Stimulated activated CD4-positive, alpha-beta T cell treated with anti-CD3 and anti-CD28 coated beads, Interleukin-15, amount 100 ng/mL, for 48 hours (primary cell): ENCODE measurements around the gene SOWAHD.
"Not testable (repeated sequence)": the region's sequence is repeated elsewhere in the genome, so short reads cannot be mapped to it uniquely, and the experiment has no call there.

Experiments used
- DNase-seq, 2 donors: peaks; one replicate each; pipeline ENCODE4 v3.0.0-alpha.2; 2020; ENCODE audit warnings: low read depth in 2 of 2

Gene SOWAHD

DNA sequence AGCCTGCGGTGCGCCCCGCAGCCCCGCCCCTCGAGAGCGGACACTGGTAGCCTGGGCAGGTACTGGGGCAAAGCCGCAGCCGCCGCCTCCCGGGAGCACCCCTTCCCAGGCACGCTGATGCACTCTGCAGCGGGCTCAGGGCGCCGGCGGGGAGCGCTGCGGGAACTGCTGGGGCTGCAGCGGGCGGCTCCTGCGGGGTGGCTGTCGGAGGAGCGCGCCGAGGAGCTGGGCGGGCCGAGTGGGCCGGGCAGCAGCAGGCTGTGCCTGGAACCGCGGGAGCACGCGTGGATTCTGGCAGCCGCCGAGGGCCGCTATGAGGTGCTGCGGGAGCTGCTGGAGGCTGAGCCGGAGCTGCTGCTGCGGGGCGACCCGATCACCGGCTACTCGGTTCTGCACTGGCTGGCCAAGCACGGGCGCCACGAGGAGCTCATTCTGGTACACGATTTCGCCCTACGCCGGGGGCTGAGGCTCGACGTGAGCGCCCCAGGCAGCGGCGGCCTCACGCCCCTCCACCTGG is 401 bp downstream of the SOWAHD start:
- DNase-seq = no peak

DNA sequence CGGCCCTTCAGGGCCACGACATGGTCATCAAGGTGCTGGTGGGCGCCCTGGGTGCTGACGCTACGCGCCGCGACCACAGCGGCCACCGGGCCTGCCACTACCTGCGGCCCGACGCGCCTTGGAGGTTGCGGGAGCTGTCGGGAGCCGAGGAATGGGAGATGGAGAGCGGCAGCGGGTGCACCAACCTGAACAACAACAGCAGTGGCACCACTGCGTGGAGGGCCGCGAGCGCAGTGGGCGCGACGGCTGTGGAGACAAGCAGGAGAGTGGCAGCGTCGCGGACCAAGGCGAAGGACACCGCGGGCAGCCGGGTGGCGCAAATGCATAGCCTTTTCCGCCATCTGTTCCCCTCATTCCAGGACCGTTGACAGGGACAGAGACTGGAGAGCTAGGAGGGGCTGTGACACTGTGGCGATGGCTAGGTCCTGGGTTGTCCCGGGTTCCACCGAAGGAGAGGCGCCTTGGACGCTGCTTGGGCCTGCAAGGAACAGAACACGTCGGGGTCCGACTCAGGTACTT is 919 bp downstream of the SOWAHD start:
- no peak for DNase-seq

DNA sequence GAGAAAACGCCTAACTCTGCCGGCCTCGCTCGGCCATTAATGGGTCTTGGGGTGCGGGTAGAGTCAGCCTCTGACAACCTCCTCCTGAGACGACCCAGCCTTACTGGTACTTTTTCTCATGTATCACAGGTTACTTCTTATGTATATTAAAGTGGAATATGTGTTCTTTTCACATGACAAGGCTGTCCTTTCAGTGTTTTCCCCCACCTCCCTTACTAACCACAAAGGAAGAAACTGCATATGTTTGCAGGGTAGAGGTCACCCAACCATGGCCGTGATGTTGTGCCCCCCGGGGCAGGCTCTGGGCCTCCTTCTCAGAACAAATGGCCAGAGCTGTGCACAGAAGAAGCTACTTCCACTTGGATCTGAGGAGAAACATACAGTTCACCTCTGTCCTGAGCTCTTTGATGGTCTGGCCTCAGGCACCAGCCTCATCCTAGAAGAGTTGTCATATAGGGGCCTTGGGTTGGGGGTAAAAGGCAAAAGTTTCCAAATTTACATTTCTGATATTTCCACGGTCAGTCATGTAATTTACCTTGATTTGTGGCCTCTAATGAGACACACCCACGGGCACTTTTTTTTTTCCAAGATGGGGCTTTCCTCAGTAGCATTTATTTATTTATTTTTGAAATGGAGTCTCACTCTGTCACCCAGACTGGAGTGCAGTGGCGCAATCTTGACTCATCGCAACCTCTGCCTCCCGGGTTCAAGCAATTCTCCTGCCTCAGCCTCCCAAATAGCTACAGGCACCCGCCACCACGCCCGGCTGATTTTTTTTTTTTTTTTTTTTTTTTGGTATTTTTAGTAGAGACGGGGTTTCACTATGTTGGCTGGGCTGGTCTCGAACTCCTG is 1.9 kb downstream of the SOWAHD start:
- DNase-seq = no peak

- DNase-seq = no peak
These were observed 4.3 kb downstream of the SOWAHD start for GRCh38 chrX:119762718-119763117.

DNA sequence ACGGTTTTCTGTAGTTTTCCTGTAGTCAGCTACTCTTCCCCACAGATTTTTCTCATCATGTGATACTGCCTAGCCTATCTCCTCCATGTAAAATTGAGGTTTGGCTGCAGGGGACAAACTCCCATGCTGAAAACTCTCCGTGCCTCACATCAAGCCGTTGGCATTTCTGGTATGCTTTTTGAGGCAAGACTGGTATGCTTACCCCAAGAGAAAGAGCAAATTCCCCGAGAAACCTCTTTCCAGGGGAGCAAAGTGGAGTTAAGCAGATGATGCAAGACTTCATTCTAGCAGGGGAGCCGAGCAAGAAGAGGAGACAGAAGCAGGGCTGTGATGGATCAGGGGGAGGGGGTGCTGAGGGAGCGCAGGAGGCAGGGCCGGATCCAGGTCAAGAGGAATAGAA is 4.8 kb downstream of the SOWAHD start:
- DNase-seq = no peak

DNA sequence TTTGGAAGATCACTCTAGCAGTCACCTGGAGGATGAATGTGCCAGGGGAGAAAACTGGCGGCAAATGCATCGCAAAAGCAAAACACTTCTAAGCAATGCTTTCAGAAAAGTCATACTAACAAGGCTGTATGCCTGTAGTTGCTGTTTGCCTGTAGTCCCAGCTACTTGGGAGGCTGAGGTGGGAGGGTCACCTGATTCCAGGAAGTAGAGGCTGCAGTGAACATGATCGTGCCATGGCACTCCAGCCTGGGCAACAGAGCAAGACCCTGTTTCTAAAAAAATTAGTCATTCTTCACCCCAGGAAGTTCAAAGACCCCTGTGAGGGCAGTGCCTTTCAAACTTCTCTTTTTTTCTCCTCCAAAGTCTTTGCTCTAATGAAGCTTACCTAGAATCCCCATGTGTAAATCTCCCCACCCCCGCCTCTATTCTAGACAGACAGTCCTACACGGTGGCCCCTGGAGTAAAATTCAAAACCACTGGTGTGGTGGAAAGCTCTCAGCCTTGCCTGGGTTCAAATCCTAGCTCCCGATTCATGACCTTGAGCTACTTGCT is 5.5 kb downstream of the SOWAHD start:
- no peak for DNase-seq

DNA sequence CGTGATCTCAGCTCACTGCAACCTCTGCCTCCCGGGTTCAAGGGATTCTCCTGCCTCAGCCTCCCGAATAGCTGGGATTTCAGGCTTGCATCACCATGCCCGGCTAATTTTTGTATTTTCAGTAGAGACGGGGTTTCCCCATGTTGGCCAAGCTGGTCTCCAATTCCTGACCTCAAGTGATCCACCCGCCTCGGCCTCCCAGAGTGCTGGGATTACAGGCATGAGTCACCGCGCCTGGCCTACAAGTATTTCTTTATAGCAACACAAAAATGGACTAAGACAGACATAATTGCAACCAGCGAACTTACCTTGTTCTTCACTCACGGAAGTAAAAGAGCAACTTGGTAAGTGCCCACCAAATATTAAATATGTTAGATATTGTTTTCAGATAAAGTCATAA is 10.0 kb downstream of the SOWAHD start:
- not testable (repeated sequence) for DNase-seq

- not testable (repeated sequence) for DNase-seq
These were observed 11.0 kb downstream of the SOWAHD start for GRCh38 chrX:119769388-119769787.

- DNase-seq = no peak
These were observed 17.3 kb downstream of the SOWAHD start for GRCh38 chrX:119775517-119776238.

- no peak for DNase-seq
These were observed 20.4 kb downstream of the SOWAHD start for GRCh38 chrX:119778829-119779228.

GRCh38 chrX:119783026-119783425 is 24.6 kb downstream of the SOWAHD start:
- no peak for DNase-seq

DNA sequence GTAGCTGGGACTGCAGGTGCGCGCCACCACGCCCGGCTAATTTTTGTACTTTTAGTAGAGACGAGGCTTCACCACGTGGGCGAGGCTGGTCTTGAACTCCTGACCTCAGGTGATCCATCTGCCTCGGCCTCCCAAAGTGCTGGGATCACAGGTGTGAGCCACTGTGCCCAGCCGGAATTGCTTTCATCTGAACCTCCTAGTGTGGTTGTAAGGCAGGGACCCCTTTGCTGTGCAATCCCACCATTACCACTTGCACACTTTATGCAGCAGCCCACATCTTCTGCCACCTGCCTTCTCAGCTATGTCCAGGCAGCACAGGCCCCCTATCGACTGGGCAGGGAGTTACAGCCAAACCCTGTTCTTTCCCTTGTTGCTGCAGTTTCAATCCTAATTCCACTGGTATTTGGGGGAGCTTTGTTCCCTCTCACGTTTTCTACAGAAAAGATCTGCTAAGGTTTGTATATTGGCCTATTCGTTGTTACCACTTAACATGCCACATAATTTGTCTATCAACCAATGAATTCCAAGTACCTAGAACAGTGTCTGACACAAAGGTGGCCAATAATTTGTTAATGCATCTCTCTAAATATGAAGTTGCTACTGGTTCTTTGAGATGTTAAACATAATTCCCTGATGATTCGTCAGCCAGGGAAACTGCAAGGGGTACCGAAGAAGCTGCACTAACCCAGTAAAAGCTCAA is 26.5 kb downstream of the SOWAHD start:
- DNase-seq = peak in 1 of 2 donors; percentile 39

- peak in 1 of 2 donors; percentile 26 for DNase-seq
These were observed 32.6 kb downstream of the SOWAHD start for GRCh38 chrX:119790977-119791436.

DNA sequence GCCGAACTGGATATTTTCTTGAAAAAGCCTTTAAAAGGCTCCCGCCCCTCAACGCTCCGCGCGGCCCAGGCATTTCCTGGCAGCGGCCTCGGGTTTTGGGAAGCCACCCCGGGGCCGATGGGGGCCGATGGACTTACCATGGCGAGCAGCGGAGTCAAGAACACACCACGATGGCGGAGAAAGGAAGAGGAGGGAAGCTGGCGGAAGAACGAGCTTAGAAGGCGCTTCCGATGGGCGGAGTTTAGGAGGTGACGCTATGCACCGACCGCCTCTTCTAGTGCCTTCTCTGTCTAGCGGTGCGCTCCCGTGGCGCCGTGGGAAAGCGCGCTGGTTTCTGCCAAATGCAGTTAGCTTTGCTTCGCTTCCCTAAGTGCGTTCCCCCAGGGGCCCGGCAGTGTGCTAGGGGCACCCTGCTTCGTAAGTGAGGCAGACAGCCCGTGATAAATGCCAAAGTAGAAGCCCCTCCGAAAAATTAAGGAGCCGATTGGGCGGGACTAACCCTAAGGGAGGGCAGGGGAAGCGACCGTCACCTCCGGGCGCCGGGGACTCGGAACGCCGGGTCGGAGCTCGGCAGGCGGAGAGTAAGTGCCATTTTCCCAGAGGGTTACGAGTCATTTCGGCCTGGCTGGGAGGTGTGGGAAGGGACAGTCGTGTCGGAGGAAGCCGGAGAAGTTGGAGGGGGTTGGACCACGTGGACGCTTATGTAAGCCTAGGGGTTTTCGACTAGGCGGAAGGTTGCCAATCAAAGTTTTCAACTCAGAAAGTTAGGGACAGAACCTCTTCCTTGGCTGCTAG is 33.2 kb downstream of the SOWAHD start, which contains the start of gene RPL39:
Gene RPL39 (minus strand): TSS at position 194 of the 795 bp plus-strand sequence. CDS start 54 bp downstream, at position 140.
- peak; percentile 66 to 73 for DNase-seq

- DNase-seq = no peak
These were observed 43.1 kb downstream of the SOWAHD start for GRCh38 chrX:119801253-119802221.

GRCh38 chrX:119802546-119802945 is 44.2 kb downstream of the SOWAHD start:
- no peak for DNase-seq

DNA sequence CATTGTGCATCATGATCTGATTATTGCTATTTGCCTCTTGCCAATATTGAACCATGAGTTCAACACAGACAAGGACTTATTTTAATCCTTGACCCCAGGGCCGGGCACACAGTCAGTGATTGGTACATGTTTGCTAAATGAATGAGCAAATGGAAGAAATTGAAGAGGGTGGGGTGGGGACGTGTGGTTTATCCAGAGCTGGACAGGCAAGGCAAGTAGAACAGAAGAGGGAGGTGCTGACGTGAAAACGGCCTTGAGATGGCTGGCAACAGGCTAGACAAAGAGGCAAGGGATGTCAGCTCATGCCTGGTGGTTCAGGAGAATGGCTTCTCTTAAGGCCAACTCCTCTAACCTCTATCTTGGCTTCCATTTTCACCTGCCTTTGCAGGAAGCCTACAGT is 50.1 kb downstream of the SOWAHD start:
- not testable (repeated sequence) for DNase-seq

DNA sequence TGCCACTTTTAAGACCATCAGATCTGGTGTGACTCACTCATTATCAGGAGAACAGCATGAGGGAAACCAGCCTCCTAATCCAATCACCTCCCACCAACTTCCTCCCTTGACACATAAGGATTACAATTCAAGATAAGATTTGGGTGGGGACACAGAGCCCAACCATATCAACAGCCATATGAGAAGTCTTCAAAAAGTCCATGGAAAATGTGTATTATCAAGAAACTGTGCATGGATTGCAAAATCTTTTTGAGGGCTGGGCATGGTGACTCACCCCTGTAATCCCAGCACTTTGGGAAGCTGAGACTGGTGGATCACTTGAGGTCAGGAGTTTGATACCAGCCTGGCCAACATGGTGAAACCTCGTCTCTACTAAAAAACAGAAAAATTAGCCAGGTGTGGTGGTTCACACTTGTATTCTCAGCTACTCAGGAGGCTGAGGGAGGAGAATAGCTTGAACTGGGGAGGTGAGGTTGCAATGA is 50.8 kb downstream of the SOWAHD start:
- no peak for DNase-seq
